ENCODE results near the gene ARHGEF6.

ARHGEF6 gene

GRCh38 chrX:136745215-136746173, 35.2 kb downstream of the ARHGEF6 start:
- DNase-seq (ENCODE audit: low read depth, low spot score) = no peak

DNA sequence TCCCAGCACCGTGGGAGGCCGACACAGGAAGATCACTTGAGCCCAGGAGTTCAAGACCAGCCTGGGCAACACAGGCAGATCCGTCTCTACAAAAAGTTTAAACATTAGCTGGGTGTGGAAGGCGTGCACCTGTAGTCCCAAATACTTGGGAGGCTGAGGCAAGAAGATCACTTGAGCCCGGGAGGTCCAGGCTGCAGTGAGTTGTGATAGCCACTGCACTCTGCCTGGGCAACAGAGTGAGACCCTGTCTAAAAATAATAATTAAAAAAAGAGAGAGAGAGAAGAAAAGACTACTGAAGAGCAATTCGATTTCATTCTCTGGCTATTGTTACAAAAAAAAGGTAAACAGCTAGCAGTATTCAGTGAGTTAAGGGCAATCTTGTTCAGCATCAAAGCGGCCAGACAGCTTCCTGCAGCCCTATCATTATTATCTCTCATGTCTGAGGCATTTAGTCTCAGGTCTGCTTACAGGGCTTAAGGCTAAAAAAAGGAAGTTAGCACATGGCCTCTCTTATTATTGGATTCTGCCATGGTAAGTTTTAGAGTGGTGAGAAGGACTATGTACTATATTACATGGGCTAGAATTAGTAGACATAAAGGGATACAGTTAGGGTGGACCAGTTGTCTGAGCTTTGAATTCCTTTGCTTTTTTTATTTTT, 37.9 kb downstream of the ARHGEF6 start:
- DNase-seq (ENCODE audit: low read depth, low spot score) = no peak

DNA sequence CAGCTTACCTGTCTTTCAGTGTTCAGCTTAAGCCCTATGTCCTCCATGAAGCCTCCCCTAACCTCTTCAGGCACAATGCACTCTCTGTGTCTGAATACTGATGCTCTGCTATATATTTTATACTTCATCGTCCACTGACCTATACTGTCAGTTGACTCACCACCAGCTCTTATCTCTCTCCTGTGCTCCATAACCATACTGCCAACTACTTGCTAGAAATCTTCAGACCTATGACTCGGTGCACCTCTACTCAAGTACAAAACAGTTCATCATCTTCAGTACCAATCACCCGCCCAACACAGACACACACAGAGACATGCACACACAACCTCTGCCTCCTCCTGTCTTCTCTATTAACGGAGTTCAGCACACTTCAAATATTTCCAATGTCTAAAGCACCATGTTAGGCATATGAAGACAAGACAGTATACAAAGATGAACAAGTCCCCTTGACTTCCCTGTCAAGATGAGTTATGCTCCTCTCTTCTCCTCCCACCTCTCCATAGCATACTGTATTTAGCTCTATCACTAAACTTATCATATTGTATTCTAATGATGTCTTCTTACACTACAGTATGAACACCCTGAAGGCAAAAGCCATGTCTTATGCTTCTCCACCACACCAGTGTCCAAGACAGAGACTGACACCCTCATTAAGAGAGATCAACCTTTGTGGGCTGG, 42.5 kb downstream of the ARHGEF6 start:
- DNase-seq (ENCODE audit: low read depth, low spot score) = no peak

DNA sequence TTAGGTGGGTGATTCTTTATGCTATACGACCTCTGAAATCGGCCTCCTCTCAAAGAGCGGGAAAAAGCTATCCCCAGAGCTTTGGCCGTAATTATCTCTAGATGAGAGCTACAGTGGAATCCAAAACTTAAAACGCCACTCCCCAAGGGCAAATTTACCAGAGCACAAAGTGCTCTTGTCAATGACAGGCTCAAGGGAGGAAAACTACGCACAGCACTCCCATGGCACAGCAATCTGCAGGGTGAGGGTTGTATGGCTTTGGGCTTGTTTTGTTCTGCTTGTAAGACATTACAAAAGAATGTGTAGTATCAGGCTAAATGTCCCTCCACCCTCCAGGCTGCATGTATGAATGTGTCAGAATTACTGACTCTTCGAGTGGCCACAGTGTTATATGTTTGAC, 44.0 kb downstream of the ARHGEF6 start:
- peak; percentile 56 for DNase-seq (ENCODE audit: low read depth, low spot score)

- DNase-seq (ENCODE audit: low read depth, low spot score) = no peak
Measured at GRCh38 chrX:136735601-136736000, 45.1 kb downstream of the ARHGEF6 start.

DNA sequence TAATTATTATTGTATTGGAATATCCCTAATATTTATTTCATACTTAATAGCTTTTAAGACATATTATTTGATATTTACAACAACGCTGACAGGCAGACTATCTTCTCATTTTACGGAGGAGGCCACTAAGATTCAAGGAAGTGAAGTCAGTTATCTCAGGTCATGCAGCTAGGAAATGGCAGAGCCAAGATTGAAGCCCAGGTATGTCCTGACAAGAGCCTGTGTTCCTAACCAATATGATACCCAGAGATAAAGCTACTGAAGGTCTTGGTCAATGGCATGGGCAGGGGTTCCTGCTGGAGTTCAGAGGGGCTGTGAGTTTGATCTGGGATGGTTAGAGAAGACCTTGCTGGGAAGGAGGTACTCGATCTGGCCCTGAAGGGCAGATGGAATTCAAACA, 47.1 kb downstream of the ARHGEF6 start:
- DNase-seq (ENCODE audit: low read depth, low spot score) = no peak

DNA sequence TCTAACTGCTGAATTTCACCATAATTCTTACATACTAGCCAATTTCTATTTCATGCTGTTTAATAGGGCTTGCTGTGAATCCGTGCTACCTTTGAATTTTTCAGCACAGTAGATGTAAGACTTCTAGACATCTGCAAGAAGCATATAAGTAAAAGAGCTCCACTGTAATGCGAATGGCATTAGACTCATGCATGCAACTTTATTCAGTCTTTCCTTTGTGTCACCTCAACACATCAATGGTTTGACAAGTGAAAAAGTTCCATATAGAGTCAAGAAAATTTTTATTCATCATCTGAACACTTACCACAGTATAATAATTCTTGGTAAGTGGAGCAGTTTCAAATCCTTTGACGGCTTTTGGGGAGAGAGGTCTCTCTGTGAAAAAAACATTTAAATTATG, 48.9 kb downstream of the ARHGEF6 start:
- no peak for DNase-seq (ENCODE audit: low read depth, low spot score)

DNA sequence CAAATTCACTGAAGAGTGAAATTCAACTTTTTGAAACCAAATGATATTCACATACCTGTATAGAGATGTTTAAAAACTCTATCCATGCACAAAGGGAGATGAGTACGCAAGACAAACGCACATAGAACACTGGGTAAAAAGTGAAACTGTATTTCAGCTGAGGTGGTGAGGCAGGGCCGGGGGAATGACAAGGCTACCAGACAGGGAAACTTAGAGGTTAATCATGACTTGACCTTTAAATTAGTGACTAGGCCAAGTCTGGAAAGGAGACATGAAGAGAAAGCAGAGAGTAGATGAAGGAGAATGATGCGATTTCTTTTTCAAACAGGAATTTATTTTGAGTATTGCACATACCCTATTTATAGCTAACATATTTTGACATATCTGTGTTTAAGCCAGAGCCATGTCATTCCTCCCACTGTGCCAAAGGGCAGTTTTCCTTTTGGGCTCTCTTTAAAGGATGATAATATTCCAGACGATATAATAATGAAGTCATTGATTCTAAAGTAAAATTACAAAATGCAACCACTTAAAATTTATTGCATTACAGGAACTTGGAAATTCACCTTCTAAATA, 49.4 kb downstream of the ARHGEF6 start:
- DNase-seq (ENCODE audit: low read depth, low spot score) = no peak

DNA sequence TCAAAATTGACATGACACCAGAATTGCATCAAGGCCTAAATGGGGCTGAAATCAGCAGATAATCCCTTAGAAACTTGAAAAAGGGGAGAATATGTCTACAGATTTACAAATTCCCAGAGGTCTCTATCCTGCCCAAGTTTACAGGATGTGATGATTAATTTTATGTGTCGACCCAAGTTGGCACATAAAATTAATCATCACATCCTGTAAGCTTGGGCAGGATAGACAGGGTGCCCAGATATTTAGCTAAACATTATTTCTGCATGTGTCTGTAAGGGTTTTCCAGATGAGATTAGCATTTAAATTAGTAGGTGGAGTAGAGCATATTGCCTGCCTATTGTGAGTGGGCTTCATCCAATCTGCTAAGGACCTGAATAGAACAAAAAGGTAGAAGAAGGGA, 52.3 kb downstream of the ARHGEF6 start:
- no peak for DNase-seq (ENCODE audit: low read depth, low spot score)

DNA sequence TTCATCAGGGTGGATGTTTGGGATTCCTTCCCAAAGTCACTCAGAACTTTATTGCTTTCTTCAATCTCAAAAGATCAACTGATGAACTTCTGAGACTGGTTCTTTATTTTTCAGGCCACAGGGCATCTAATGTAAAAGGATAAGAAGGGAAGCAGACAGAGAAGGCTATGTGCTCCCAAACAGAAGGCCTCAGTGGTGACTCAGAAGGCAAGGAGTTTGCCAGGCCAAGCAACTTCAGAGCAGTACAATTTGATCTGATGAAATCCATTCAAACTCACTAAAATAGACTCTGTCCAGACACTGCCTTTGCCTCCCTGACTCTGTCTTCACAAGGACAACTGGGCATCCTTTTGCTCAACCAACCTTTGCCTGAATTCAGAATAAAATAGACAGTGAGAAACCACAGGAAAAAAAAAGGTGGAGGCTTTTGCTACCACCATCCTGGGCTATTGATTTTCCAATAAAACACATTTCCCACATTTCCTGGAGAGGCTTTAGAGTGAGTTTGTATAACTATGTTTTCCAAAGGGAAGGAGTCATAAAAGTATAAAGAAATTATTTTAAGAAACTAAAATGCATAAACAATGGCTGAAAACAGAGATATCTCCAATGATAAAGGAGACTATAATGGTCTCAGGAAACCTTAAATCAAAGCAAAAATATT, 55.2 kb downstream of the ARHGEF6 start:
- DNase-seq (ENCODE audit: low read depth, low spot score) = no peak

DNA sequence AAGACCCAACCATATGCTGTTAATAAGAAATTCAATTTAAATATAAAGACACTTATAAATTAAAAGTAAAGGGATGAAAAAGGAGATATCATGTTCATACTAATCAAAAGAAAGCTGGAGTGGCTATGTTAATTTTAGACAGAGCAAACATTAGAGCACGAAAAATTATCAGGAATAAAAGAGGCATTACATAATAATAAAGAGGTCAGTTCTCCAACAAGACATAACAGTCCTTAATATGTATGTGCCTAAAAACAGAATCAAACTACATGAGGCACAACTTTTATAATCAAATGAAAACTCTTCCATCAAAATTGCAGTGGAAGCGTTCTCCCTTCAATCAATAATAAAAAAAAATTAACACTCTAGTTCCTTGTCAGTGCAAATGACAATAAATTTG, 62.6 kb downstream of the ARHGEF6 start:
- no peak for DNase-seq (ENCODE audit: low read depth, low spot score)

GRCh38 chrX:136714626-136715599, 65.8 kb downstream of the ARHGEF6 start:
- DNase-seq (ENCODE audit: low read depth, low spot score) = no peak

DNA sequence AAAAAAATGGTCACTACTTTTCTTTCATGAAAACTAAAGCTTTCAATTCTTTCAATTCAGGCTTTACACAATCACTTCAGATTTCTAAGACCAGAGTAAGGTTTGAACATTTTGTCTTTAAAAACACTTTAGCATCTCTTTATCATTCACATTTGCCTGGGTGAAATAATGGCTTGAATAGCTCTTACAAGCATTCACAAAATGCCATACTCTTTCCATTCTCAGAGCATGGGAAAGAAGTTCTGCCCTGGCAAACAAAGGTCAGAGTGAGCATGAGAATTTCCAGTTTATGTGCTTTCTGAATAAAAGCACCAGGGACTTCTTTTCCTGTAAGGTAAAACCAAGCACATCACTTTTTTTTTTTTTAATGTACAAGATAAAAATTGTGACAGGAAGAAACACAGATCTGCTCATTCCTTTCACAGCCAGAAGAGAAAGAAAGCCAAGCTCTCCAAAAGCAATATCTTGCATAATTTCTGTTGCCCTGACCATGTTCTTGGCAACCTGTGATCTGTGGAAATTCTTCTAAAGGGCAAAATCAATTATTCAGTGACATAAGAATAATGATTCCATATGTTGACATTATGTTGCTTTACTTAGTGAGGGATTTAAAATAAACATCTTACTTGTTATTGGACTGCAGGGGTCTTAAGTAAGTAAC, 68.0 kb downstream of the ARHGEF6 start:
- DNase-seq (ENCODE audit: low read depth, low spot score) = no peak

GRCh38 chrX:136711147-136711546, 69.6 kb downstream of the ARHGEF6 start:
- peak; percentile 31 for DNase-seq (ENCODE audit: low read depth, low spot score)

GRCh38 chrX:136710325-136710951, 70.3 kb downstream of the ARHGEF6 start:
- DNase-seq (ENCODE audit: low read depth, low spot score) = no peak

GRCh38 chrX:136708348-136708747, 72.4 kb downstream of the ARHGEF6 start:
- no peak for DNase-seq (ENCODE audit: low read depth, low spot score)

- DNase-seq (ENCODE audit: low read depth, low spot score) = no peak
Measured at GRCh38 chrX:136697156-136697555, 83.6 kb downstream of the ARHGEF6 start.

DNA sequence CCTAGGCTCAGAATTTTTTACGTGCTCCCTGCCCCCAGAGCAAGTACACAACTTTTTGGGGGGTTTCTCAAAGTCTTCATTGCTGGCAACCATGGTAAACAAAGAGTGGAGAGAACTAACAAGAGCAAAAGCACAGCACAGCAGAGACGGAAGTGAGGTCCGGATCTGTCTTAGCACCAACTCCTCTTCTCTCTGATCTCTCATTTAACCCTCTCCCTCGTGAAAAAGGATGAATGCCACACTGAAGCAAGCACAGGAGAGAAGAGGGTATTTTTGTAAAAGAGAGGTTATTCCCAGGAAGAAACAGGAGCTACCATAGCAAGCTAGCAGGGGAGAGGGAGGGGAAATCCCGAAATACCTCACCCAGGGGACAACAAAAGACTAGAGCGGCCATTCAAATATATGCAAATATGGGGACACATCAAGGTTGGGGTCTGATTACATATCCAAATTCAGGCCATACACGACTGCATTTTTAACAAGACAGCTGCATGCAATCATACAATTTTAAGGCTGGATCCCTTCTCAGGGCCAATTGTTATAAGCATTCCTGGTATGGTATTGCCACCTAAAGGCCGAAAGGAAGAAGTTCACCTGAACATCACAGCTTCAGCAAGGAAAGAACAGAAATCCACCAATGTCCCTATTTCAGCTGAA, 86.2 kb downstream of the ARHGEF6 start:
- peak; percentile 62 for DNase-seq (ENCODE audit: low read depth, low spot score)

DNA sequence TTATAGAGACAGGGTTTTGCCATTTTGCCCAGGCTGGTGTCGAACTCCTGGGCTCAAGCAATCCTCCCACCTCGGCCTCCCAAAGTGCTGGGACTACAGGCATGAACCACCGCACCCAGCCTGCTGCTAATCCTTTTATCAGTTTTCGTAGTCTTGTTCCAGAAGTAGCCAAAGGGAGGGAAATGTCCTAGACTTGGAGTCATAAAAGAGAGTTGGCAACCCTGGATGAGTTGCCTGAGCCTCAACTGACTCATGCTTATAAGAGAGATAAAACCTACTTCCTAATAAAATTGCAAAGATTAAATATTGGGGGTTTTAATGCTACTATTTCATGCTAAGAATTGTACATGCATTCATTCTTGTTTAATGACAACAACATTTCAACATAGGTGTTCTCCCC, 88.5 kb downstream of the ARHGEF6 start:
- no peak for DNase-seq (ENCODE audit: low read depth, low spot score)
